ENCODE measurements around the gene C11orf68.

C11orf68 gene

DNA sequence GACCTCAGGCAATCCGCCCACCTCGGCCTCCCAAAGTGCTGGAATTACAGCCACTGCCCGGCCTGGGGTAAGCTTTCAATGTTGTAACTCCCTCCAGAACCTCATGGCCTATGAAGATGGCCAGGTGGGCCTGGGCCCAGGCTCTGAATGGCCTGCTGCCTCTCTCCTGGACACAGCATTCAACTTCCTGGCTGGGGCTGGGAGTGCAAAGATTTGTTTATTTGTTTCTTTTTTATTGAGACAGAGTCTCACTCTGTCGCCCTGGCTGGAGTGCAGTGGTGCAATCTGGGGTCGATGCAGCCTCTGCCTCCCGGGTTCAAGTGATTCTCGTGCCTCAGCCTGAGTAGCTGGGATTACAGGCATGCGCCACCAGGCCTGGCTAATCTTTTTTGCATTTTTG lies 25.9 kb upstream of the C11orf68 start:
- no peak for DNase-seq (ENCODE audit: low read depth in 2 of 2)

DNA sequence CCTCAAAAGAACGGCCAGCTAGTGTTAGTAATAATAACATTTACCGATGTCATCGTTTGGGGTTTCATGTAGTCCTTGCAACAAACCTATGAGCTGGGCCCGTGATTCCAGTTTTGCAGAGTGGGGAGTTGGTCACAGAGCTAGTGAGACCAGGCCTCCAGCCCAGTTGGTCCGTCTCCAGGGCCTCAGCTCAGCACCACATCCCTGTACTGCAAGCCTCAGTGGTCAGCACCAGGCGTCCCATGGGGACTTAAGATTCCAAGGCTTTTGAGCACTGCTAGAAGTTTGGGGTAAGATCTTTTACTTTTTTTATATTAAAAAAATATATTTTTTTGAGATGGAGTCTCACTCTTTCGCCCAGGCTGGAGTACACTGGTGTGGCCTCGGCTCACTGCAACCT lies 25.3 kb upstream of the C11orf68 start:
- DNase-seq (ENCODE audit: low read depth in 2 of 2), result no peak

DNA sequence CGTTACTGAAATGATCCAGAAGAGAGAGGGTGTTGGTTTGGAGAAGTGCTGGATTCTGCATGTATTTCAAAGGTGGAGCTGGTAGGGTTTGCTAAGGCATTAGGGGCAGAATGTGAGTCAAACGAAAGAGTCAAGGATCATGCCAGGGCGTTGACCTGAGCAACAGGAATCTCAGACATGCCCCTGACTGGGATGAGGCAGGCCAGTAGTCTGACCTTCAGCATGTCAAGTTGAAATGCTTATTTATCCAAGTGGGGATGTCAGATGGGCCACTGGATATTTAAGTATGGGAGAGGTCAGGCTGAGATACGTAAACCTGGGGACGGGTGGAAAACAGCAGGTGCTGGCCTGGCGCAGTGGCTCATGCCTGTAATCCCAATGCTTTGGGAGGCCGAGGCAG lies 23.7 kb upstream of the C11orf68 start:
- no peak for DNase-seq (ENCODE audit: low read depth in 2 of 2)

DNA sequence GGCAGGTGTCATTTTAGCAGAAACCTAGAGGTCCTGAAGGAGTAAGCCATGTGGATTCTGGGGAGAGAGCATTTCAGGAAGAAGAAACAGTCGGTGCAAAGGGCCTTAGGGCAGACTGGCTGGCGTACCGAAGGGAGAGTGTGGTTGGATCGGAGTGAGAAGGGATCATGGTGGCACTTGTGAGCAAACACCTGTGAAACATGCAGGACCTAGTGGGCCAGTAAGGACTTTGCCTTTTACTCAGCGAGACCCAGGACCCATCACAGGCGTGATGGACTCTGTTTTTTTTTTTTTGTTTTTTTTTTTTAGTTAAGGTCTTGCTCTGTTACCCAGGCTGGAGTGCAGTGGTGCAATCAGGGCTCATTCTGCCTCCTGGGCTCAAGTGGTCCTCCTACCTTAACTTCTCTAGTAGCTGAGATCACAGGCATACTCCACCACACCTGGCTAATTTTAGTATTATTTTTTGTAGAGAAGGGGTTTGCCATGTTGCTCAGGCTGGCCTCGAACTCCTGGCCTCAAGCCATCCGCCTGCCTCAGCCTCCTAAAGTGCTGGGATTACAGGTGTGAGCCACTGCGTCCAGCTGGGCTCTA lies 23.0 kb upstream of the C11orf68 start:
- DNase-seq (ENCODE audit: low read depth in 2 of 2), result no peak

DNA sequence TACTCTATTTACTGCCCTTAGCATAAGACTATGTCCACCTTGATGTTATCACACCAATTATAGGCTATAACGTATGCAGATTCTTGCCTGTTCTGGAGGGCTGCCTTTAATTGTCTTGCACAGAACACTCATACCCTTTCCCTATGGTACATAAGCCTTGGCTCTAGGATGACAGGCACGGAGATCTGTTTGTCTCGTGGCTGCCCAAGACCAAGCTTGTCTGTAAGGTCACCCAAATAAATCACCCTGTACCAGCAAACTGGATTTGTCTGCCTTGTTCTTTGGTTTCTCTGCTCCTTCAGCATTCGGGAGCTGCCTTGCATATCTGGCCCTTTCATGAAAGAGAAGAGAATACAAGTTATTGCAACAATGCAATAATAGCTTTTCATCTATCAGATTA lies 18.9 kb upstream of the C11orf68 start:
- no peak for DNase-seq (ENCODE audit: low read depth in 2 of 2)

DNA sequence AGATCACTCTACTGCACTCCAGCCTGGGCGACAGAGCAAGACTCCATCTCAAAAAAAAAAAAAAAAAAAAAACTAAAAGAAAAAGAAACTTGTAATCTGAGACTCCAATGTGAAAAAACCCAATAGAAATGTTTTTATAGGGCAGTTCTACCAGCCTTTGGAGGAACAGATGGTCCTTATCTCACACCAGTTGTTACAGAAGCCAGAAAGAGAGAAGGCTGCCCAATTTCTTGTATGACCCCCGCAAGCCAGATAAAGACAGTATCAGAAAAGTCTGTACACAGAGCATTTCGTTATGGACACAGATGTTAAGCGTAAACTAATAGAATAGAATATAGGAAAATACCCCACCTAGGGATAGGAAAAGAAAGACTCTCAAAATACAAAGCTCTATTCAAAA lies 15.2 kb upstream of the C11orf68 start:
- DNase-seq (ENCODE audit: low read depth in 2 of 2), result no peak

DNA sequence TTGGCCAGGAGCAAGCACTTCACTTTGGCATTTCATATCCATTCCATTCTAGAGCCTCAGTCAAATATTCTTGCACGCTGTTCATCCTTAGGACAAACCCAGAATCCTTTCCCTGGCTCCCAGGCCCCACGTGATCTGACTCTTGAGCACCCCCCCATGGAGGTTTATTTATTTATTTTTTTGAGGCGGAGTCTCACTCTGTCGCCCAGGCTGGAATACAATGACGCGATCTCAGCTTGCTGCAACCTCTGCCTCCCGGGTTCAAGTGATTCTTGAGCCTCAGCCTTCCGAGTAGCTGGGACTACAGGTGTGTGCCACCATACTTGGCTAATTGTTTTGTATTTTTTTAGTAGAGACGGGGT lies 13.7 kb upstream of the C11orf68 start:
- DNase-seq (ENCODE audit: low read depth in 2 of 2), result no peak

DNA sequence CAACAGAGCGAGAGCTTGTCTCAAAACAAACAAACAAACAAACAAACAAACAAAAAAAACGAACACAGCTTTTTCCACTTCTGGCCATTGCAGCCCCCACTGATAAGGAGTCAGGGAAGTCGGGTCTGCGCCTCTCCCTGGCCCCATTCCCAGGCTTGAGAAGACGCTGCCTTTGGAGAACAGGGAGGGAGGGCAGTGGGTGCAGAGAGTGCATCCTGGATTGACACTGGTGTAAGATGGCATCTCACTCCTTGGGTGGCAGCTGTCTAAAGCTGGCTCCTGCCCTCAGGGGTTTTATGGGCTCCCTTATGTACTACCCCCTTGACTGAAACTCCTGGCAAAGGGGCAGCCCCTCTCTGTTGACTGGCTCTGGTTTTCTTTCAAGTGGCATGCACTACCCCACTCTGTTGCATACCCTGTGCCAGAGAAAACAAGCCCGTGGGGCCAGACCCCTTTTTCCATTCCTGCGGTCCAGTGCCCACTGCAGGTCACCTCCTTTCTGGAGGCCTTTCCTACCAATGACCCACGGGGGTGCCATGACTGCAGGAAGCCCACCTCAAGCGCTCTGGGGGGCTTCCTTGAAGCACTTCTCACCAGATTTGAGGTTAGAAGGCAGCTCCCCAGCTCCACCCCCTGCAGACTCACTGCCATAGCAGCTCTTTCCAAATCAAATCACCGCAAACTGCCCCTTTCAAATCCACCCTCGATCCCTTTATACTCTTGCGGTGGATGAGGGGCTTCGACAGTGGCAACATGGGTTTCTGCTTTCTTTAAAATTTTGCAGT lies 13.1 kb upstream of the C11orf68 start:
- no peak for DNase-seq (ENCODE audit: low read depth in 2 of 2)

DNA sequence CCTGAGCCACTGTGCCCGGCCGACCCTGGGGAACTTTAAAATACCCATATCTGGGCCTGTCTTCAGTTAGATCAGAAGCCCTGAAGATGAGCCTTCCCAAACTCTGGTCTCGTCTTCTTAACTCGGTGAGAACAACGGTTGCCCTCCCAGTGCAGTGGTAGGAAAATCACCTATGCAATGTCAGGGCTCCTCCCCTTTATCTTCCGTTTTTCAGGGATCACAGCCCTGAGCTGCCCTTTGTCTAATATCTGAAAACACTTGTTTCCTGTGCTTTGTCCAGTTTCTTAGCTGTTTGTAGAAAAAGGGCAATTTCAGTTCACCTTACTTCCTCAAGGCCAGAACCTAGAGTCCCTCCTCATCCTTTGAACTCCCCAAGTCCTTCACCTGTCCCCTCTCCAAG lies 9.8 kb upstream of the C11orf68 start:
- DNase-seq (ENCODE audit: low read depth in 2 of 2), result no peak

DNA sequence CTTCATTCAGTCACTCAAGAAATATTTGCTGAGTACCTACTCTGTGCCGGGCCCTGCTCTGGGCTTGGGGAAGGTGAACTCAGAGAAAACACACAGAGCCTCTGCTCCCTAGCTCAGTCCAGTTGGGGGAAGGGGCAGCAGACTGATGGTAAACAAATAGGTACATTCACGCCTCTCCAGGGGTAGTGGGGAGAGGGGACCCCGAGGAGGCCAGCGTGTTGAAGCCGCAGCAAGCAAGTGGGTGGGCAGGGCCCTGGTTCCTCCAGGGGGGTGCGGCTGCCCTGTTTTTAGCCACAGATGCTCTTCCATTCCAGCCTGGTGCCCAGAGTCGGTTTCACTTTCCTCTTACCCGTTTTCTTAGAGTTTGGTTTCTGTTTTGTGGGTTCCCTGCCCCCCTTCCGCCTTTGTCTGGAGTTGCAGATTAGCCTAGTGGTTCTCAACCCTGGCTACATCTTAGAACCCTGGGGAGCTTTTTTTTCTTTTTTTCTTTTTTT lies 9.1 kb upstream of the C11orf68 start:
- peak; percentile 66 to 70 for DNase-seq (ENCODE audit: low read depth in 2 of 2)

DNA sequence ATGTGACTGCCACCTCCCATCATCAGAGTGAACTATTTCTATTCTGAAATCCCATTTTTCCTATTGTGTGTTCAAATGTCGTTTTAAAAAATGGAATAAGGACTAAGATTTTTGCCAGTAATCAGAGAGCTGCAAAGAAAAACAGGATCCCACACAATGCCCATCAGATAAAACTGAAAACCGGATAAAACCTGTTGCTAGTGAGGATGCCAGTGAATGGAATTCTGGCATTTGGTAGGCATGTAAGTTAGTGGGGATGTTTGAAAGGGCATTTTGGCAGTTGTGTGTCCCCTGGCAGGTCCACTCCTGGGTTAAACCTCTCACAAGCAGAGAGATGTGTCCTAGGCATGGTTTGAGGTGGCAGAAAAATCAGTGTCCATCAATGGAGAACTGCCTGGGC lies 6.5 kb upstream of the C11orf68 start:
- no peak for DNase-seq (ENCODE audit: low read depth in 2 of 2)

DNA sequence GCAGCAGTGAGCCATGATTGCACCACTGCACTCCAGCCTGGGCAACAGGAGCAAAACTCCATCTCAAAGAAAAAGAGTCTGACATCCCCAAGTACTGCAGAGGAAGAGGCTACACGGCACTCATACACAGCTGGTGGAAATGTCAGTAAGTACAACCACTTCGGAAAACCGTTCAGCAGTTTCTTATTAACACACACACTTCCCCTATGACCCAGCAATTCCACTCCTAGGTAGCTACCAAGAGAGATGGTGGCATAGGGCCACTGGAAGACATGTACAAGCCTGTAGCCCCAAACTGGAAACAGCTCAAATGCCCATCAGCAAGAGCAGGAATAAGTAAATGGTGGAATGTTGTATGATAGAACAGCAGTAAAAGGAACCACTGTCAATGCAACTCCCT lies 3.7 kb upstream of the C11orf68 start:
- DNase-seq (ENCODE audit: low read depth in 2 of 2), result no peak

DNA sequence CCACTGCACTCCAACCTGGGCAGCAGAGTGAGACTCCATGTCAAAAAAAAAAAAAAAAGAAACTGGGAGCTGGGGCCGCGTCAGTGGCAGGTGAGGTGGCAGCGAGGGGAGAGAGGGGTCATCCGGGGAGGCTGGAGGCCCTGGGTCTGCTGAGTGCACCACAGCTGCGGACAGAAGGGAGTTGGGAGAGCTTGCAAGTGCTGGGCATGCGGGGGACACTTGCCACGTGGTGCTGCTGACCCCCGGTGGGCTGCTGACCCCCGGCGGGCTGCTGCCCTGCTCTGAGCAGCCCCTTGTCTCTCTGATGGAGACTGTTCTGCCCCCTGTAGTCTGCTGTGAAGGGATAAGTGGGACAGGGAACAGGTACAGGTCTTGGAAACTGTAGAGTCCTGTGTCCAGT lies 3.0 kb upstream of the C11orf68 start:
- DNase-seq (ENCODE audit: low read depth in 2 of 2), result no peak

DNA sequence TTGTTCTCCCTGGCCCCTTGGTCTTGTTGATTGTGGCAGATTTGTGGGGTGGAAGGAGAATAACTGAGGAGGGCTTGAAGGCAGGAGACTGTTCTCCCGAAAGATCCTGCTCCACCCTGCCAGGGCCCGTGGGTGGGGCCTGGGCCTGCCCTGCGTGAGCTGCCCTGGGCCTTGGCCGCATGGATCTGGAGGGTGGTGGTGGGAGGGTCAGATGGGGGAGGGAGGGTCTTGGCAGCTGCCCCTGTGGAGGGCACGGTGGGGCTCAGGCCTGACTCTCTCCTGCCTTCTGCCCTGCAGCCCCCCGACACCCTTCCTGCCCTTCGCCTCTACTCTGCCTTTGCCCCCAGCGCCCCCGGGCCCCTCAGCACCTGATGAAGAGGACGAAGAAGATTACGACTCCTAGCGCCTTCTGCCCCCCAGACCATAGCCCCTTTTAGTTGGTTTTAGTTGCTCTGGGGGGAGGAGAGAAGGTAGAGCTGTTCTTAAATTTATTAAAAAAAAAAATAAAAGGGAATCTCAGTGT lies 2.2 kb upstream of the C11orf68 start:
- DNase-seq (ENCODE audit: low read depth in 2 of 2), result no peak

DNA sequence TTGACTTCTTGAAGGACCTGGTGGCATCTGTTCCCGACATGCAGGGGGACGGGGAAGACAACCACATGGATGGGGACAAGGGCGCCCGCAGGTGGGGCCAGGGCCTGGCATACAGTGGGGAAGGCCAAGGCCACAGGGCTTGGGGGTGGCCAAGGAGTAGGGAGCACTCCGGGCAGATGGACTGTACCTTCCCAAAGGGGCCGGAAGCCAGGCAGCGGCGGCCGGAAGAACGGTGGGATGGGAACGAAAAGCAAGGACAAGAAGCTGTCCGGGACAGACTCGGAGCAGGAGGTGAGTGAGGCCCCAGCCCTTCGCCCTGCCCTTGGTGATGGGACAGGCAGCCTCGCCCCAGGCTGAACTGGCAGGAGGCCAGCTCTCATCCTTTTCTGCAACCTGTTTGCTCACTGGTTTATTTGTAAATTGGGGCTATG lies 1.5 kb upstream of the C11orf68 start:
- DNase-seq (ENCODE audit: low read depth in 2 of 2), result no peak

DNA sequence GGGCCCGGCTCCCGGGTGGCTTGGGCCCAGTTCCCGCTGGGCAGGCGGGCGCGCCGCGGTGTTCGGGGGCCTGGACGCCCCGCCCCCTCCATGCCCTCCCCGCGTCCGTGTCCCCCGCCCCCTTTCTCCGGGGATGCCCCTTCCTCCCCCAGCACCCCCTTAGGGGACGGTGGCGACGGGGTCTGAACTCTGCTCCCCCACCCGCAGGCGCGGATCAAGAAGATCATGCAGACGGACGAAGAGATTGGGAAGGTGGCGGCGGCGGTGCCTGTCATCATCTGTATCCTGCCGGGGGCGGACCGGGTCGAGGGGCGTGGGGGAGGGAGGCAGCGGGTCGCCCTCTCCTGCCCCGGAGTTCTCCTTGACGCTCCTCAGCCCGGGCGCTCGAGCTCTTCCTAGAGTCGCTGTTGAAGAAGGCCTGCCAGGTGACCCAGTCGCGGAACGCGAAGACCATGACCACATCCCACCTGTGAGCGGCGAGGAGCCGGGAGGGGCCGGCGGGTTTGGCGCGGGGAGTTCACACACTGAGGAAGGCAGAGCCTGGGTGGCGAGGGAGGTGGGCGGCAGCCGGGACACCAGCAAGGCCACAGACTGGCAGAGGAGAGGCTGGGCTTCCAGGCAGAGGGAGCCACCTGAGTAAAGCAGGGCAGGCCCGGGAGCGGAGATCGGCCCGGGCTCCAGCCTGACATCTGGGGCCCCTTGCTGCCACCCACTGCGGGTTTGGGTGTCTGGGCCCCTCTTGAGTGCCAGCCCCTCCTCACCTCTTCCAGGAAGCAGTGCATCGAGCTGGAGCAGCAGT lies 910 bp upstream of the C11orf68 start:
- peak in 1 of 2 donors; percentile 36 for DNase-seq (ENCODE audit: low read depth in 2 of 2)

DNA sequence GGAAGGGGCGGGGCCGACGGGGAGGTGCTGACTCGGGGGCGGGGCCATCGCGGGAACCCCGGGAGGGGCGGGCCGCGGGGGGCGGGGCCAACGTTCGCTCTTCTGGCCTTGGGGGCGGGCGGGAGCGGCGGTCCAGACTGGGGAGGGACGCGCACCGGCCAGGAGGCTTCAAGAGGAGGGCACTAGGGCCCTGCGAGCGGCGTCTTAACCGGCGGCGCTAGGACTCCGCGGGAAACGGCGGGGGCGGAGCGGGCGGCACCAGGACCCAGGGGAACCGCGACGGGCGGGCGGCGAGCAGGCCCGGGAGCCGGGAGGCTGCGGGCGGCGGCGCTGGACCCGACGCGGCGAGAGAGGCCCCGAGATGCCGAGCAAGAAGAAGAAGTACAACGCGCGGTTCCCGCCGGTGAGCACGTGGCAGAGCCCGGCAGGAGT lies 295 bp upstream of the C11orf68 start, which contains the start of gene DRAP1:
Gene DRAP1, plus strand, starts transcription at position 286 of the 432 bp plus-strand sequence. Its CDS starts 76 bp downstream, at position 362.
- DNase-seq (ENCODE audit: low read depth in 2 of 2), result peak; percentile 96 to 100

DNA sequence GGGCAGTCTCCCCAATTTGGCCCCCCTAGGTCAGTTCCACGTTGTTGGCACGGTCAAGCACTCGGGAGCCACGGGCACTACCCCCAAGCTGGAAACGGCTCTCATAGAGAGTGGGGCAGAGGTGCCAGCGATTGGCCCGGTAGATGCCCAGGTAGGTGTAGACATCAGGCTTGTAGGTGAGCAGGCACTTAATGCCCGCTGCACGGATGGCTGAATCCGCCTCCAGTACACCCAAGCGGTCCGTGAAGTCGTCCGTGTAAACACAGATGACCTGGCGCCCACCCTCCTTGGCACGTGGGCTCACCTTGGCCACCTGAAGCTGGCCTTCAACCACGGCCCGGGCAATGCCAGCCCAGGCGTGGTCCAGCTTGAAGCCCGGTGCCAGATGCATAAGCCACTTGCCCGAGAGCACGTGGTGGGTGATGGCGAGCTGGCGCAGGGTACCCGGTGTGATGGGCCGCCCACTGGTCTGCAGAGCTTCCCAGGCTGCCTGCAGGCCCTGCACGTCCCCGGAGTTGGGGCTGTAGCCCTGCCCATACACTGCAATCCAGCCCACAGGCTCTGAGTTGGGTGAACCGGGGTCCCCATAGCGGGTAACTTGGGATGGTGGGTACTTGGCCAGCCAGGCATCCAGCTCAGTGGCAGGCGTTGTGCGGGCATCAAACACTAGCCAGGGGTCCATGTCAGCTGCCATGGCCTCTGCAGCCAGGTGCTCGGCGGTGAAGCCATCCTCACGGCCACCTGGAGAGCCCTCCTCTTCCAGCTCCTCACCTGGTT lies 1.2 kb downstream of the C11orf68 start:
- DNase-seq (ENCODE audit: low read depth in 2 of 2), result no peak

DNA sequence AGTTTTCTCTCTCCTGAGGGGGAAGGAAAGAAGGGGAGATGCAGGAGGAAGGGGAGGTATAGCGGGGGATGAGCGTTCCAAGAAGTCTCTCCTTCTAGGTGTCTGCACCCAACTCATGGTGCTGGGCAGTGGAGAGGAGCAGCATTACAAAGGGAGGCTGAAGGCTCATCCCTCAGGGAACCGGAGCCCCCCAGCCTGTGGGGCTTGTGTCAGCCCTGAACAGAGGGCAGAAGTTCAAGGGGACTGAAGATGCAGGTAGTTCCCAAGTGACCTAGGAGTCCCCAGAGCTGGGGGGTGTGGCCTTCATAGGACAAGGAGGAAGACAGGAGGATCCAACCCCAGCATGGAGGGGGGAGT lies 1.8 kb downstream of the C11orf68 start:
- no peak for DNase-seq (ENCODE audit: low read depth in 2 of 2)

DNA sequence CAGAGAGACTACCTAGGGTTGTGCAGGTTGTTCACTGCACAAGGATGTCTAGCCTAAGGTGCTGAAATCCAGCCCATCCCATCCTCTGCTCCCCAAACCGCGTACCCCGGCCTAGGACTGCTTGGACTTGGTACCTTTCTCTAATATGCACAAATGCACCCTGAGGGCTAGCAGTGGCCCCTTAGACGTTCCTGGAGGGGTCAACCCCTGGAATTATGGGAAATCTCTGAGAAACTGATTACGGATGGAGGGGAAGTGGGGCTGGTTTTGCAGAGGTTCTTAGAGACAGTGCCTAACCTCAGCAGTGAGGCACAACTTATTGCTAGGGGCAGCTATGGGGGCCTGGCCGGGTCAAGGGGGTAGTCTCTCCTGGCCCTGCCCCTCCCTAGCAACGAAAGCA lies 2.5 kb downstream of the C11orf68 start:
- DNase-seq (ENCODE audit: low read depth in 2 of 2), result no peak

DNA sequence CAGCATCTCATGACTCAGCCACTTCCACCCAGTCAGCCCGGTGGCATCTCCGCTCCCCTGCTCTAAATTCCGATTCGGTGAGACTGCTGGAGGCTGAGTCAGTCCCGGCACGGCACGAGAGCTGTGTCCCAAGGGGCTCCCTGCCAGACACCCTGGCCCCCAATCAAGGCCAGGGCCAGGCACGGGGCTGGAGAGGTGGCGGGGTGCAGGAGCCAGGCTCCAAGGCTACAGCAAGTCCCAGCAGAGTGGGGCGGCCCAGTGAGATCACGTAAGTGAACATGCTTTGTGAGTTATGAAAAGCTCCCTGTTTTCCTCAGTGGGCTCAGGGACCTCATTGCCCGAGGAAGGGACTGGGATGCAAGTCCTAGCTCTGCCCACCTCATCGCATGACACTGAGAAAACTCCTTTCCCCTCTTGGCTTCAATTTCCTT lies 3.0 kb downstream of the C11orf68 start:
- DNase-seq (ENCODE audit: low read depth in 2 of 2), result no peak

Data from stimulated activated CD8-positive, alpha-beta memory T cell treated with anti-CD3 and anti-CD28 coated beads, Interleukin-7, amount 100 ng/mL, for 4 hours (primary cell).